H9 (cell line): ENCODE data around the gene OR10J1. TPM values are rescaled to one million over a fixed set of nuclear protein-coding genes. Genes with fewer than 3 reads are reported as not detected.

Experiments
- DNase-seq: peaks from one replicate; pipeline ENCODE4 v3.0.0-alpha.2; 2017
- H2AFZ ChIP-seq: one replicate; pipeline ENCODE4 v1.6.1; 2013; ENCODE audit warnings: mild to moderate bottlenecking, low read length, control low read depth, moderate library complexity
- H2AK5ac ChIP-seq: 2 replicates; pipeline ENCODE4 v1.6.1; 2013; ENCODE audit warnings: low read length, control low read depth, mixed read lengths; ENCODE audit not compliant: insufficient read length
- H2BK120ac ChIP-seq: one replicate; pipeline ENCODE4 v1.6.1; 2013; ENCODE audit warnings: low read depth, mild to moderate bottlenecking, low read length, control low read depth, inconsistent platforms; ENCODE audit not compliant: poor library complexity, severe bottlenecking
- H2BK12ac ChIP-seq: 2 replicates; pipeline ENCODE4 v1.6.1; 2013; ENCODE audit warnings: low read length, control low read depth, mixed read lengths, low read depth; ENCODE audit not compliant: insufficient read length
- H2BK15ac ChIP-seq: 2 replicates; pipeline ENCODE4 v1.6.1; 2013; ENCODE audit warnings: low read depth, low read length, control low read depth
- H2BK20ac ChIP-seq: one replicate; pipeline ENCODE4 v1.6.1; 2013; ENCODE audit warnings: low read depth, mild to moderate bottlenecking, low read length, control low read depth, inconsistent platforms; ENCODE audit not compliant: poor library complexity, severe bottlenecking
- H2BK5ac ChIP-seq: 2 replicates; pipeline ENCODE4 v1.6.1; 2013; ENCODE audit warnings: low read length, control low read depth, mixed read lengths; ENCODE audit not compliant: insufficient read length
- H3K14ac ChIP-seq: 2 replicates; pipeline ENCODE4 v1.6.1; 2013; ENCODE audit warnings: low read length, control low read depth; ENCODE audit not compliant: insufficient read depth
- H3K18ac ChIP-seq: 2 replicates; pipeline ENCODE4 v1.6.1; 2013; ENCODE audit warnings: low read depth, mild to moderate bottlenecking, mixed read lengths, low read length, control low read depth; ENCODE audit not compliant: insufficient read length
- H3K23ac ChIP-seq: 2 replicates; pipeline ENCODE4 v1.6.1; 2013; ENCODE audit warnings: low read length, control low read depth, mixed read lengths, low read depth; ENCODE audit not compliant: insufficient read length
- H3K23me2 ChIP-seq: 2 replicates; pipeline ENCODE4 v1.6.1; 2013; ENCODE audit warnings: low read depth, mild to moderate bottlenecking, mixed read lengths, low read length, control low read depth; ENCODE audit not compliant: insufficient read length, poor library complexity, severe bottlenecking
- H3K27ac ChIP-seq: 2 replicates; pipeline ENCODE4 v1.5.1; 2013; ENCODE audit warnings: low read length, control low read depth, mixed read lengths, low read depth; ENCODE audit not compliant: insufficient read length
- H3K27me3 ChIP-seq: 2 replicates; pipeline ENCODE4 v1.6.1; 2013; ENCODE audit warnings: low read length, control low read depth, inconsistent platforms; ENCODE audit not compliant: insufficient read depth
- H3K4ac ChIP-seq: 2 replicates; pipeline ENCODE4 v1.6.1; 2013; ENCODE audit warnings: low read depth, mild to moderate bottlenecking, control low read depth, inconsistent platforms, low read length, moderate library complexity
- H3K4me1 ChIP-seq: 2 replicates; pipeline ENCODE4 v1.6.1; 2013; ENCODE audit warnings: low read length, control low read depth, inconsistent platforms; ENCODE audit not compliant: insufficient read depth
- H3K4me2 ChIP-seq: 2 replicates; pipeline ENCODE4 v1.6.1; 2013; ENCODE audit warnings: low read length, control low read depth, mixed read lengths; ENCODE audit not compliant: insufficient read length, insufficient read depth
- H3K56ac ChIP-seq: 2 replicates; pipeline ENCODE4 v1.6.1; 2013; ENCODE audit warnings: low read depth, mild to moderate bottlenecking, mixed read lengths, low read length, control low read depth; ENCODE audit not compliant: insufficient read length
- H3K79me1 ChIP-seq: 2 replicates; pipeline ENCODE4 v1.6.1; 2013; ENCODE audit warnings: low read depth, mild to moderate bottlenecking, moderate library complexity, low read length, control low read depth, inconsistent platforms; ENCODE audit not compliant: insufficient read depth, poor library complexity, severe bottlenecking
- H3K79me2 ChIP-seq: 2 replicates; pipeline ENCODE4 v1.6.1; 2013; ENCODE audit warnings: low read length, control low read depth, inconsistent platforms; ENCODE audit not compliant: insufficient read depth
- H3K9ac ChIP-seq: 2 replicates; pipeline ENCODE4 v1.6.1; 2013; ENCODE audit warnings: low read length, control low read depth, mixed read lengths; ENCODE audit not compliant: insufficient read length; ENCODE audit errors: extremely low read depth
- H3K9me3 ChIP-seq: one replicate; pipeline ENCODE4 v1.6.1; 2013; ENCODE audit warnings: low read depth, low read length, inconsistent platforms; ENCODE audit not compliant: control insufficient read depth
- H3T11ph ChIP-seq: one replicate; pipeline ENCODE4 v1.6.1; 2013; ENCODE audit warnings: mild to moderate bottlenecking, low read length, control low read depth, inconsistent platforms
- H4K20me1 ChIP-seq: one replicate; pipeline ENCODE4 v1.6.1; 2013; ENCODE audit not compliant: control insufficient read depth, insufficient read length, insufficient read depth
- H4K5ac ChIP-seq: 2 replicates; pipeline ENCODE4 v1.6.1; 2013; ENCODE audit warnings: low read depth, mild to moderate bottlenecking, mixed read lengths, low read length, control low read depth; ENCODE audit not compliant: insufficient read length
- H4K8ac ChIP-seq: replicated peaks from 2 replicates; pipeline ENCODE4 v1.6.1; 2013; ENCODE audit warnings: low read length, control low read depth, mixed read lengths, low read depth; ENCODE audit not compliant: insufficient read length
- H4K91ac ChIP-seq: 2 replicates; pipeline ENCODE4 v1.6.1; 2013; ENCODE audit warnings: low read depth, mild to moderate bottlenecking, moderate library complexity, mixed read lengths, low read length, control low read depth; ENCODE audit not compliant: insufficient read length
- H3K27ac Mint-ChIP-seq, 3 experiments: 2 replicates in 2 of 3; 3 replicates in 1 of 3; pipeline ENCODE4 v1.8.0; 2020 to 2021; ENCODE audit warnings: mixed read lengths in 3 of 3, mild to moderate bottlenecking in 1 of 3, moderate library complexity in 1 of 3
- H3K27me3 Mint-ChIP-seq: 2 replicates; pipeline ENCODE4 v1.8.0; 2021; ENCODE audit warnings: low read depth, mild to moderate bottlenecking, moderate library complexity, mixed read lengths
- H3K36me3 Mint-ChIP-seq, 3 experiments: 2 replicates in 2 of 3; 3 replicates in 1 of 3; pipeline ENCODE4 v1.8.0; 2020 to 2021; ENCODE audit warnings: low read depth in 3 of 3, mixed read lengths in 3 of 3; ENCODE audit not compliant: insufficient read depth in 1 of 3
- H3K4me1 Mint-ChIP-seq, 2 experiments: 2 replicates each; pipeline ENCODE4 v1.8.0; 2020; ENCODE audit warnings: mixed read lengths in 2 of 2
- H3K4me3 Mint-ChIP-seq, 2 experiments: 2 replicates in 1 of 2; 3 replicates in 1 of 2; pipeline ENCODE4 v1.8.0; 2020 to 2021; ENCODE audit warnings: mild to moderate bottlenecking in 2 of 2, mixed read lengths in 2 of 2, moderate library complexity in 1 of 2
- H3K9me3 Mint-ChIP-seq, 2 experiments: 2 replicates in 1 of 2; 3 replicates in 1 of 2; pipeline ENCODE4 v1.8.0; 2020; ENCODE audit warnings: mild to moderate bottlenecking in 2 of 2, mixed read lengths in 2 of 2, moderate library complexity in 1 of 2
- whole genome bisulfite sequencing: extraction: QIAGEN DNeasy Blood & Tissue Kit; methylation state at CpG from one replicate; pipeline ENCODE4 v1.1.7; 2013; ENCODE audit warnings: missing lambda C conversion rate, low lambda C conversion rate, mixed read lengths; ENCODE audit not compliant: insufficient read length; ENCODE audit errors: extremely low coverage; 5-methylcytosine and 5-hydroxymethylcytosine counted together
- total RNA-seq: library from RNA; stranded (reverse); gene quantifications from 2 replicates; pipeline ENCODE4 v1.2.1, GENCODE V29; 2021
- TF ChIP-seq, protein P1 (sequence below): fragments of 200-600 bp; sonication (generic); conservative IDR thresholded peaks from 3 replicates; pipeline ENCODE4 v1.8.0; 2021; ENCODE audit warnings: antibody characterized with exemption, mild to moderate bottlenecking

The OR10J1 gene
- total RNA-seq, 1 experiment from 2014 or later = not detected

DNA sequence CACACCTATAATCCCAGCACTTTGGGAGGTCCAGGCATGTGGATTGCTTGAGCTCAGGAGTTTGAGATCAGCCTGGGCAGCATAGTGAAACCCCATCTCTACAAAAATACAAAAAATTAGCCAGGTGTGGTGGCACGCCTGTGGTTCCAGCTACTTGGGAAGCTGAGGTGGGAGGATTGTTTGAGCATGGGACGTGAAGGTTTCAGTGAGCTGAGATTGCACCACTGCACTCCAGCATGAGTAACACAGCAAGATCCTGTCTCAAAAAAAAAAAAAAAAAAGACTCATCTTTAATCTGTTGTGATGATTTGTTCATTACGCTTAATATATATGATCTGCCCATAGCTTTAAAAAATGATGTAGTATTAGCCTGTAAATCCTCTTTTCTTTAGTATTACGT lies 44.0 kb downstream of the OR10J1 start:
- DNase-seq = no peak
- Histone ChIP-seq H2BK12ac (no peak overlapping the region), H4K20me1 (no peaks in the 10 kb centered on the region), H2BK15ac (no peak overlapping the region), H3K79me1 (no peaks in the 10 kb centered on the region), H3K23me2 (no peaks in the 10 kb centered on the region), H3K27ac (no peak overlapping the region), H2AFZ (no peak overlapping the region), H2AK5ac (no peak overlapping the region), H3K27me3 (no peaks in the 10 kb centered on the region), H3K4me1 (no peaks in the 10 kb centered on the region), H3T11ph (no peak overlapping the region), H3K9ac (no peak overlapping the region), H4K91ac (no peak overlapping the region), H2BK5ac (no peak overlapping the region), H4K8ac (no peak overlapping the region), H3K4ac (no peak overlapping the region), H4K5ac (no peak overlapping the region), H3K79me2 (no peaks in the 10 kb centered on the region), H3K18ac (no peak overlapping the region), H2BK20ac (no peak overlapping the region), H2BK120ac (no peak overlapping the region), H3K9me3 (no peaks in the 10 kb centered on the region), H3K14ac (no peak overlapping the region), H3K4me2 (no peak overlapping the region), H3K23ac (no peak overlapping the region), H3K56ac (no peak overlapping the region)
- Mint-ChIP-seq H3K4me3 (no peak overlapping the region), H3K36me3 (peaks cover 0 to 36% (median 5%) of the 10 kb centered on the region in 3 experiments; a peak in 3 of 7 replicates), H3K4me1 (no peaks in the 10 kb centered on the region), H3K27ac (peak overlapping the region in 1 of 3 experiments; percentile 65; a peak in 1 of 7 replicates), H3K27me3 (peaks cover 2% of the 10 kb centered on the region), H3K9me3 (peaks cover 16 to 59% of the 10 kb centered on the region in 2 experiments)
- TF ChIP-seq, protein P1, sequence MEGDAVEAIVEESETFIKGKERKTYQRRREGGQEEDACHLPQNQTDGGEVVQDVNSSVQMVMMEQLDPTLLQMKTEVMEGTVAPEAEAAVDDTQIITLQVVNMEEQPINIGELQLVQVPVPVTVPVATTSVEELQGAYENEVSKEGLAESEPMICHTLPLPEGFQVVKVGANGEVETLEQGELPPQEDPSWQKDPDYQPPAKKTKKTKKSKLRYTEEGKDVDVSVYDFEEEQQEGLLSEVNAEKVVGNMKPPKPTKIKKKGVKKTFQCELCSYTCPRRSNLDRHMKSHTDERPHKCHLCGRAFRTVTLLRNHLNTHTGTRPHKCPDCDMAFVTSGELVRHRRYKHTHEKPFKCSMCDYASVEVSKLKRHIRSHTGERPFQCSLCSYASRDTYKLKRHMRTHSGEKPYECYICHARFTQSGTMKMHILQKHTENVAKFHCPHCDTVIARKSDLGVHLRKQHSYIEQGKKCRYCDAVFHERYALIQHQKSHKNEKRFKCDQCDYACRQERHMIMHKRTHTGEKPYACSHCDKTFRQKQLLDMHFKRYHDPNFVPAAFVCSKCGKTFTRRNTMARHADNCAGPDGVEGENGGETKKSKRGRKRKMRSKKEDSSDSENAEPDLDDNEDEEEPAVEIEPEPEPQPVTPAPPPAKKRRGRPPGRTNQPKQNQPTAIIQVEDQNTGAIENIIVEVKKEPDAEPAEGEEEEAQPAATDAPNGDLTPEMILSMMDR = no peak
- no CpG with 5 or more reads among the region's 4 CpGs for WGBS

Other genes with a start within 250 kb of the OR10J1 start
- 0.26 and 0.39 TPM in 2 replicates for gene ACKR1, start 234.8 kb upstream of the OR10J1 start, total RNA-seq
- not detected in 2 replicates for gene FCER1A, start 137.4 kb upstream of the OR10J1 start, total RNA-seq
- gene OR10J4, start 7.5 kb upstream of the OR10J1 start, total RNA-seq = not detected in 2 replicates
- gene OR10J5, start 96.3 kb downstream of the OR10J1 start, total RNA-seq = not detected in 2 replicates
- gene APCS, start 148.1 kb downstream of the OR10J1 start, total RNA-seq = not detected in 2 replicates